Kidney epithelial cell (primary cell): ENCODE results near the gene HOXD4. TPM values are rescaled to one million over a fixed set of nuclear protein-coding genes. Genes with fewer than 3 reads are reported as not detected.

ENCODE experiments used
- DNase-seq: peaks from one replicate; pipeline ENCODE4 v3.0.0-alpha.2; 2010; ENCODE audit warnings: low read depth
- H3K27me3 ChIP-seq: 2 replicates; pipeline ENCODE4 v1.6.0; 2011; ENCODE audit warnings: low read length; ENCODE audit not compliant: control insufficient read depth, insufficient read depth
- H3K36me3 ChIP-seq: 2 replicates; pipeline ENCODE4 v1.5.1; 2011; ENCODE audit warnings: low read length; ENCODE audit not compliant: control insufficient read depth, insufficient read depth
- H3K4me3 ChIP-seq: 2 replicates; pipeline ENCODE4 v1.5.1; 2011; ENCODE audit warnings: low read depth, mild to moderate bottlenecking, control low read depth, low read length
- total RNA-seq: library from RNA; depleted of rRNA; stranded (reverse); fragments of >200 nt; gene quantifications from 2 replicates; pipeline ENCODE4 v1.2.3, GENCODE V29; 2015
- TF ChIP-seq, protein P1 (sequence below): IDR thresholded peaks from 2 replicates; pipeline ENCODE4 v1.5.1; 2011; ENCODE audit warnings: mild to moderate bottlenecking, moderate library complexity, low read length, control low read depth, inconsistent platforms; ENCODE audit not compliant: insufficient read depth, poor library complexity, severe bottlenecking

Gene HOXD4
- total RNA-seq, 1 donor from 2014 or later = 5.4 TPM

DNA sequence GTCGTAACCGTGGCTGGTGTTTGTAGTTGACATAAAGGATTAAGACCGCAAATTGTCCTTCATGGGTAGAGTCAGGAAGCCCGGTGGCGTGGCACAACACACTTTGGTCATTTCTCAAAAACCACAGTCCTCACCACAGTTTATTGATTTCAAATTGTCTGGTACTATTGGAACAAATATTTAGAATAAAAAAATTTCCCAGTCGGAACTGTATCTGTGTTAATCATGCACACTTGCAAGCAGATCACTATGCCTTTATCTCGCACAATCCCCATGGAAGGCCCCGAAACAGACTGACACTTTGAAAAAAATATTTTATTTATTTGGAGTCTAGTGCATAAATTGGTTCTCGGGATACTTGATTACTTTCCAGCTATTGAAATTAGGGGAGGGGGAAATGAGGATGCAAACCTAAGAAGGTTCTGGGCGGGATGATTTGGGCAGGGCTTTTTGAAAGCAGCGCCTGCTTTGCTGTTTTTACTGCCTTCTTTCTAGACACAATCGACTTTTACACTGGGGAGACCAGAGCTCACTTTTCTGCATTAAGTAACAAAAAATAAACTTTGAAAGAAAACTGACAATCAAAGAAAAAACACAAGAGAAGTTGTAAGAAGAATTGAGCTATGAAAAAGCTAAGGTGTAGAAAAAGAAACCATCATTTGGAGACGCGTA is 21.7 kb downstream of the HOXD4 start:
- no peaks in the 10 kb centered on the region for H3K36me3 ChIP-seq
- TF ChIP-seq, protein P1, sequence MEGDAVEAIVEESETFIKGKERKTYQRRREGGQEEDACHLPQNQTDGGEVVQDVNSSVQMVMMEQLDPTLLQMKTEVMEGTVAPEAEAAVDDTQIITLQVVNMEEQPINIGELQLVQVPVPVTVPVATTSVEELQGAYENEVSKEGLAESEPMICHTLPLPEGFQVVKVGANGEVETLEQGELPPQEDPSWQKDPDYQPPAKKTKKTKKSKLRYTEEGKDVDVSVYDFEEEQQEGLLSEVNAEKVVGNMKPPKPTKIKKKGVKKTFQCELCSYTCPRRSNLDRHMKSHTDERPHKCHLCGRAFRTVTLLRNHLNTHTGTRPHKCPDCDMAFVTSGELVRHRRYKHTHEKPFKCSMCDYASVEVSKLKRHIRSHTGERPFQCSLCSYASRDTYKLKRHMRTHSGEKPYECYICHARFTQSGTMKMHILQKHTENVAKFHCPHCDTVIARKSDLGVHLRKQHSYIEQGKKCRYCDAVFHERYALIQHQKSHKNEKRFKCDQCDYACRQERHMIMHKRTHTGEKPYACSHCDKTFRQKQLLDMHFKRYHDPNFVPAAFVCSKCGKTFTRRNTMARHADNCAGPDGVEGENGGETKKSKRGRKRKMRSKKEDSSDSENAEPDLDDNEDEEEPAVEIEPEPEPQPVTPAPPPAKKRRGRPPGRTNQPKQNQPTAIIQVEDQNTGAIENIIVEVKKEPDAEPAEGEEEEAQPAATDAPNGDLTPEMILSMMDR = no peak
- H3K27me3 ChIP-seq = no peaks in the 10 kb centered on the region
- peak overlapping the region; percentile 43 for H3K4me3 ChIP-seq
- no peak for DNase-seq

DNA sequence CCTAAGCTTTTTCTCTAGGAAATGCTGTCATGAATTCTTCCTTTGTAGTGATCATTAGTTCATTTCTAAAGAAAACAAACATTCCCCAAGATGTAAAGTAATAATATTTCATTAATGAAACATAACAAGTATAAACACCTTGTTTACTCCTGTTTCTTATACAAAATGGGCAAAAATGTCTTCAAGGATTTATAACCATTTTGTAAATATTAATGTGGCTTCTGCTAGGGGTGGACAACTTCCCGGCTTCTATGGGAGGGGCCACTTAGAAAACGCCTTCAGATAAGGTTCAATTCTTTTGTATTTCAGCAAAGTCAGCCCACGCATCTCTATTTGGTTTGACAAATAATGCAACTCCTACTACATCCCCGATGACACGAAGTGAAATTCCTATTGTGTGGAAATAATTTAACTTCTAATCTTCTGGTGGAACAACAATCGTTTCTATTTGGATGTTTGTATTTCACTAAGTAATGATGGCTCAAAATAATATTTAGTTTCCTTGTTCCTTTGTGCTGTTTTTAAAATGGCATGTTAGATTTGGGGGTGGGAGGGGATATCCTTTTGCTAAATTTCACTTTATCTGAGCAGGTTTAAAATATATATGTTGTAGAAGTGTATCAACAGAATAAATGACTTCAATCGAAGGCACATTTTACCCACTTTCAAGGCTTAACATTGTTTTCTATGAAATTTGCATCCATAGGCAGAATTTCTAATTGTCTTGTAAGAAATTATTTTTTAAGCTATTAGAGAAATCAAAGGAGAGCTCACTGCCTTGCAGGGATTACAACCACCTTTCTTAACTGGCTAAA is 22.4 kb downstream of the HOXD4 start:
- TF ChIP-seq, protein P1 = no peak
- Histone ChIP-seq H3K4me3 (peak overlapping the region; percentile 43), H3K27me3 (no peaks in the 10 kb centered on the region), H3K36me3 (no peaks in the 10 kb centered on the region)
- DNase-seq = no peak

DNA sequence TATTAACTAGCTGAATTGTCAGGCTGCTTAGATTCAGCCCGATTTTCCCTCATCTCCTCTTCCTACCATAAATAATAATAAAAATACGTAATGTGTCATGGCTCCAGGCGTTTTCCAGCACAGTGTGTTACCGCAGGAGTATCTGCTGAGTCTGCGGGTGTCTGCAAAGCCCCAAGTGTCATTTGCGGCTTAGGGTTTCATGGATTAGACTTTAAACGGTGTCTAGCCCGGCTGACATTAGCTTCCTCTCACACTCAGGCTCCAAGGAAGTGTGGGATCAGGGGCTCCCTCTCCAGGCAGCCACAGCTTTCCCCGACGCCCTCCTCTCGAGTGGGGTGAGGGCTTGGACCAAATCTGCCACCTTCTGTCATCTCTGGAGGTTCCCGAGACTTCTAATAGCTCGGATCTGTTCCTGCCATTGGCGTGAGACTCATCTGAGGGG is 23.1 kb downstream of the HOXD4 start:
- TF ChIP-seq, protein P1 = peak; percentile 21
- Histone ChIP-seq H3K36me3 (no peaks in the 10 kb centered on the region), H3K27me3 (no peaks in the 10 kb centered on the region), H3K4me3 (peak overlapping the region; percentile 27)
- no peak for DNase-seq

DNA sequence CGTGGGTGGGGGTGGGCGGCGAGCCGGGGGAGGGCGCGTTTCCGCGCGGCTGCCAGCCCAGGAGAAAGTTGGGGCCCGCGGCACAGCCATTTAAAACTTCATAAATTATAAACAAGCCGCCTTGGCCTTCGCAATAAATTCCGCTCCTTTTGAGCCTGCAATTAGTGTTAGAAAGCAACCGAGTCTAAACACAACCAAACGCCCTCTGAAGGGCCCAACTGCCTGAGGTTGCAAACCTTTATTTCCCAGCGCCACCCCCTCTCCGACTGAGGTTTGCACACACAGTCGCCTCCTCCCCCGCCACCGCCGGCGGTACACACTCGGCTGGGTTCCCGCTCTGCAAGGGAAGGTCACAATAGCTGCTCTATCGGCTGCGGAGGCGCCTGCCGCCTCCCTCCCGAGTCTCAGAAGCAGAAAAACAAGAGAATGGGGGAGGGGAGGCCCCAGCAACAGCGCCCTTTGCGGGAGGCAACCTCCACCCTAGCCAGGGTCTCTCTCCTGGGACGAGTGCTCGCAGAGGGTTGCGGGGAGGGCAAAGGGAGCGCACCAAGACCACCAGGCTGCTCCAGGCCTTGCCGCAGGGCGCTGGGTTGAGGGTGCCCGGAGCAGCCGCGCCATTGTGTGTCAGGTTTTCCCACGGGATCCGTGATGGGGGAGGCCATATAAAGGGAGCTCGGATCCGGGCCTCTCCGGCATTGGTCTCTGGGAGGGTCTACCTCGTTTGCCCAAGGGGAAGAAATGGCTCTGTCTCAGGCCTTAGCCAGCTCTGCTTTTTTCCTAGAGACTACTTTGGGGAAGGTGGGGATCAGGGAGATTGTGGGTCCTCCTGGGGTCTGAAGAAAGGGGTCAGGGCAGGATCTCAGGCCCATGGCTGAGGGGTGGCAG is 23.7 kb downstream of the HOXD4 start:
- Histone ChIP-seq H3K36me3 (no peaks in the 10 kb centered on the region), H3K27me3 (no peaks in the 10 kb centered on the region), H3K4me3 (peak overlapping the region; percentile 27)

More for the DNA sequence above, 23.7 kb downstream of the HOXD4 start:
- TF ChIP-seq, protein P1 = no peak
- DNase-seq = no peak
